Adrenal gland (tissue), 12 donors: ENCODE measurements around the gene MEIOB. TPM values are rescaled to one million over a fixed set of nuclear protein-coding genes. Genes with fewer than 3 reads are reported as not detected.

Experiments used
- DNase-seq, 7 donors: peaks; one replicate each; pipeline ENCODE4 v3.0.0-alpha.2; 2019 to 2020
- H3K27ac ChIP-seq, 5 donors: fragments of 200-600 bp; sonication (generic) in 4 of 5; 1 replicate in 3 of 5; 2 replicates in 2 of 5; pipeline versions ENCODE4 v1.5.1 to v1.8.0; 2016 to 2020; ENCODE audit warnings: mild to moderate bottlenecking in 1 of 5
- H3K27me3 ChIP-seq: fragments of 200-600 bp; 2 replicates; pipeline ENCODE4 v1.8.0; 2021
- H3K36me3 ChIP-seq, 2 donors: fragments of 200-600 bp; replicated peaks in 1 of 2; 1 replicate in 1 of 2; 2 replicates in 1 of 2; pipeline versions ENCODE4 v1.5.1 to v1.8.0; 2018 to 2022
- H3K4me1 ChIP-seq, 2 donors: fragments of 200-600 bp; replicated peaks in 1 of 2; 1 replicate in 1 of 2; 2 replicates in 1 of 2; pipeline versions ENCODE4 v1.5.1 to v1.8.0; 2018 to 2021
- H3K4me3 ChIP-seq, 4 donors: fragments of 200-600 bp; sonication (generic) in 3 of 4; one replicate each; pipeline ENCODE4 v1.5.1; 2016 to 2018
- H3K9me3 ChIP-seq, 3 donors: fragments of 200-600 bp; sonication (generic) in 1 of 3; replicated peaks in 1 of 3; 1 replicate in 2 of 3; 2 replicates in 1 of 3; pipeline versions ENCODE4 v1.5.1 to v1.8.0; 2016 to 2021
- POLR2A ChIP-seq, 2 donors: fragments of 450-650 bp; IDR thresholded peaks; one replicate each; pipeline ENCODE4 v1.6.1; 2017; ENCODE audit warnings: antibody characterized with exemption in 2 of 2, mild to moderate bottlenecking in 2 of 2, moderate library complexity in 1 of 2
- WGBS, 4 donors: extraction: QIAGEN DNeasy Blood & Tissue Kit in 2 of 4; methylation state at CpG; one replicate each; pipeline versions ENCODE4 v1.1.5 to v1.1.7; 2013 to 2017; 5-methylcytosine and 5-hydroxymethylcytosine counted together
- intact Hi-C, 2 donors: fragments of 100-400 bp; cut with DNase I; formaldehyde crosslinking; loops; one replicate each; pipeline versions ENCODE4 v1.14.1 to v1.15.0; 2022 to 2023
- polyA plus RNA-seq, 3 donors: library from polyadenylated mRNA; stranded (reverse); fragments of 200-250 nt in 2 of 3; fragments of 350-450 nt in 1 of 3; fragmentation: Illumina TruSeq in 1 of 3; extraction: RNeasy Lipid Tissue Mini Kit (QIAGEN cat#74804) in 1 of 3; gene quantifications; one replicate each; pipeline ENCODE4 v1.2.3, GENCODE V29; 2013 to 2014
- total RNA-seq, 9 donors: library from RNA; depleted of rRNA in 4 of 9; stranded (reverse); fragments of >200 nt in 4 of 9; fragments of 120-200 nt in 1 of 9; fragmentation: NEBNext Ultra II Directional in 1 of 9; extraction: Animal tissue kit (Norgen Biotek cat#: 25700) in 1 of 9; gene quantifications; one replicate each; pipeline versions ENCODE4 v1.1.0 to v1.2.4, GENCODE V29; 2013 to 2023
- TF ChIP-seq, protein P1 (sequence below), 6 experiments: fragments of 450-650 bp in 4 of 6; fragments of 200-600 bp in 2 of 6; sonication (generic) in 1 of 6; IDR thresholded peaks; 1 replicate in 5 of 6; 2 replicates in 1 of 6; pipeline versions ENCODE4 v1.5.1 to v1.8.0; 2016 to 2021; ENCODE audit warnings: antibody characterized with exemption in 6 of 6, mild to moderate bottlenecking in 2 of 6, moderate library complexity in 1 of 6
- donor health status: healthy with polysubstance abuse.
- donor health status: Bipolar disorder and iron deficiency.
- donor health status: DM: yes; HTN: yes; CAD: no.
- donor health status: DM: no; HTN: no; CAD: no.
- donor health status: DM: no; HTN: no; CAD: no.
- donor health status: DM: yes; HTN: yes; CAD: no.

Gene MEIOB
- total and polyA plus RNA-seq, 12 donors = 0.23 TPM; not detected in 11

DNA sequence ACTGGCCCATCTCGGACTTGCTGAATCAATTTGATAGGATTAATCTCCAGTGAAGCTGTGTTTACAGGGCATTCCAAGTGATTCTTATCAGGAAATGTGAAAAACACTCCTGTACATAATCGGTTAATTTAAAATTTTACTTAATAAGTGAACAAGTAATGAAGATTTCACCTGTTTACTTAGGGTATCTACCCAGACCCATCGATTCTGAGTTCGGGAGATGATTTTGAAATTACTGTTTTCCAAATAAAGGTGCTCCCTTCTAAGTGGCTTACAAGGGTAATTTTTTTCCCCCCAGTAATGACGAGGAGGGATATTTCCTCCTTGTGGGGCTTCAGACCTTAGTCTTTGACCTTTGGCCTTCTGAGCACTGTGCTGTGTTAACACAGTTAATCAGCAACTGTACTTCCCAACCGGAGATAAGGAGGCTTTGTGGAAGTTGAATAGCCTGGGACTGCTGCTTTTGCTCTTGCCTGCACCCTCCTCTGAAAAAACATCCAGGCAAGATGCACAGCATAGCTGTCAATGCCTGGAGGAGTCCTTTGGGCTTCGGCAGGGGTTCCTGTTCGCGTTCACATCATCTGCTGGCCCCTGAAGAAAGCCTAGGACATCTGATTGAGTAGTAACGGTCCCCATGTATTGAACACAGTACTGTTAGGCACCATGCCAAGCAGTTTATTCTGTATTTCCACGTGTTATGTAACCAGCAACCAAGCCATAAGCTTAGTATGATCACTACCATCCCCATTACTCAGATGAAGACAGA is 43.1 kb downstream of the MEIOB start:
- no peak for DNase-seq
- WGBS, 4 donors = 75 to 81% (median 76%) methylated on average over 10 to 11 of the region's 11 CpGs
- intact Hi-C loops = loop anchor here in 1 of 2 donors (5.0 kb wide), 1 partner anchor 57 kb away; the partner anchor contains the start of genes EME2, MRPS34 and NME3
- H3K27me3 ChIP-seq = no peaks in the 10 kb centered on the region
- no peaks in the 10 kb centered on the region for H3K36me3 ChIP-seq
- no peaks in the 10 kb centered on the region for H3K9me3 ChIP-seq
- H3K4me3 ChIP-seq = no peak overlapping the region
- H3K4me1 ChIP-seq = peaks cover 40 to 54% of the 10 kb centered on the region in 2 donors
- TF ChIP-seq, protein P1, sequence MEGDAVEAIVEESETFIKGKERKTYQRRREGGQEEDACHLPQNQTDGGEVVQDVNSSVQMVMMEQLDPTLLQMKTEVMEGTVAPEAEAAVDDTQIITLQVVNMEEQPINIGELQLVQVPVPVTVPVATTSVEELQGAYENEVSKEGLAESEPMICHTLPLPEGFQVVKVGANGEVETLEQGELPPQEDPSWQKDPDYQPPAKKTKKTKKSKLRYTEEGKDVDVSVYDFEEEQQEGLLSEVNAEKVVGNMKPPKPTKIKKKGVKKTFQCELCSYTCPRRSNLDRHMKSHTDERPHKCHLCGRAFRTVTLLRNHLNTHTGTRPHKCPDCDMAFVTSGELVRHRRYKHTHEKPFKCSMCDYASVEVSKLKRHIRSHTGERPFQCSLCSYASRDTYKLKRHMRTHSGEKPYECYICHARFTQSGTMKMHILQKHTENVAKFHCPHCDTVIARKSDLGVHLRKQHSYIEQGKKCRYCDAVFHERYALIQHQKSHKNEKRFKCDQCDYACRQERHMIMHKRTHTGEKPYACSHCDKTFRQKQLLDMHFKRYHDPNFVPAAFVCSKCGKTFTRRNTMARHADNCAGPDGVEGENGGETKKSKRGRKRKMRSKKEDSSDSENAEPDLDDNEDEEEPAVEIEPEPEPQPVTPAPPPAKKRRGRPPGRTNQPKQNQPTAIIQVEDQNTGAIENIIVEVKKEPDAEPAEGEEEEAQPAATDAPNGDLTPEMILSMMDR (IDR thresholded peaks at IDR 0.05) = no peak
- no peak for TF ChIP-seq POLR2A (IDR thresholded peaks at IDR 0.05)
- H3K27ac ChIP-seq = peak overlapping the region in 1 of 5 donors; percentile 9

- DNase-seq = peak; percentile 93 to 97 (median 95)
- Histone ChIP-seq H3K4me1 (peaks cover 40 to 59% of the 10 kb centered on the region in 2 donors), H3K27ac (peak within 1 kb of the TSS; percentile 72 to 98 (median 86)), H3K9me3 (no peaks in the 10 kb centered on the region), H3K36me3 (peaks cover 0 to 10% of the 10 kb centered on the region in 2 donors), H3K4me3 (peak within 1 kb of the TSS; percentile 62 to 99 (median 86)), H3K27me3 (no peaks in the 10 kb centered on the region)
- TF ChIP-seq POLR2A (IDR thresholded peaks at IDR 0.05) = peak in 1 of 2 donors; percentile 60
- TF ChIP-seq, protein P1 (IDR thresholded peaks at IDR 0.05) = peak in 1 of 6 experiments; percentile 3
- WGBS, 4 donors = 1% methylated on average over 25 to 104 of the region's 104 CpGs; no CpG with 5 or more reads in 1 of the 4 donors
- intact Hi-C loops = loop anchor here in 1 of 2 donors (5.0 kb wide), 1 partner anchor 55 kb away; the partner anchor contains the start of genes EME2, MRPS34 and NME3
Observed at GRCh38 chr16:1826691-1827573, 45.0 kb downstream of the MEIOB start, which contains the start of the genes FAHD1 and HAGH. Gene FAHD1, plus strand, starts transcription at chr16:1827206. Its CDS starts 33 bp downstream, at chr16:1827239. Gene HAGH, minus strand, starts transcription at chr16:1826825. Its CDS starts 38 bp downstream, at chr16:1826787.

DNA sequence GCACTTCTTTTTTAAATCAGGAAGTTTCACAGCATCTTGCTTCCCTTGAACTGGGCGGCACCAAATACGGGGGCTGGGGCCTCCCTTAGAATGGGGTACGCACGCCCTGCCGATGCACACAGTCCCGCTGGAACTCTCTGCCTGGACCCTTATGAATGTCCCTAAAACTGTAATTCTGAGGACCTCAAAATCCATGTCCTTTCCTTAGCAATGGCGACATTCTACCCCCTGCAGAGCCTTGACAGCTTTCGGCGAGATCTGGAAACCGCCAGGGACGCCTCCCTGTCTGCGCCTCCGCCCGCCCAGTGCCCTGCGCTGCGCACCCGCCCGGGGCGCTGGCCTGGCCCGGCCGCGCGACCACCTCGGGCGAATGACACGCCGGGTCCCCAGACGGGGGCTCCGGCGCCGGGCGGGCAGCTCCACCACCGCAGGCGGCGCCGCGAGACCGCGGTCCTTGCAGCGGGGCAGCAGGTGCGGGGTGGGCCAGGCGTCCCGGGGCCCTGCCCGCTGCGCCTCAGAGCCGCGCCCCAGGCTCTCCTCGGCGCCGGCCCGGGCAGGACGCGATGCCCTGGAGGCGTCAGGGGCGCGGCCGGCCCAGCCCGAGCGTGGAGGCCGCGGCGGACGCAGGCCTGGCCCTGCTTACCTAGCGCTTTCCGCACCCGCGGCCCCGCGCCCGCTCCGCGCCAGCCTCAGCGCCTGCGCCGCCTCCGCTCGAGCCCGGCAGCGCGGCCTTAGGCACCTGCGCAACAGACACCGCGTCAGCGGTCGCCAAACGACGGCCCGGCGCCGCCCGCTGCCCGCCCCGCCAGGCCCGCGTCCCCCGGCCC is 45.9 kb downstream of the MEIOB start:
- TF ChIP-seq POLR2A (IDR thresholded peaks at IDR 0.05) = no peak
- TF ChIP-seq, protein P1 (IDR thresholded peaks at IDR 0.05) = peak in 2 of 6 experiments; percentile 17 to 31
- Histone ChIP-seq H3K27ac (peak overlapping the region; percentile 35 to 98 (median 86)), H3K27me3 (no peaks in the 10 kb centered on the region), H3K9me3 (no peaks in the 10 kb centered on the region), H3K4me3 (peak overlapping the region in 3 of 4 donors; percentile 30 to 97 (median 59)), H3K4me1 (peaks cover 40 to 59% of the 10 kb centered on the region in 2 donors), H3K36me3 (peaks cover 0 to 16% of the 10 kb centered on the region in 2 donors)
- intact Hi-C loops = loop anchor here in 1 of 2 donors (5.0 kb wide), 1 partner anchor 54 kb away; the partner anchor contains the start of genes EME2, MRPS34 and NME3
- WGBS, 4 donors = 1 to 11% (median 6%) methylated on average over 13 to 96 of the region's 96 CpGs
- DNase-seq = peak in 4 of 7 donors; percentile 62 to 77 (median 66)
